Esophagus muscularis mucosa (tissue), 3 donors: ENCODE results near the gene ARHGEF38.

ENCODE experiments used
- POLR2A ChIP-seq: fragments of 450-650 bp; IDR thresholded peaks from one replicate; pipeline ENCODE4 v1.6.1; 2017; ENCODE audit warnings: antibody characterized with exemption, moderate library complexity, mild to moderate bottlenecking, low read depth
- TF ChIP-seq, protein P1 (sequence below), 3 experiments: fragments of 200-600 bp in 2 of 3; fragments of 450-650 bp in 1 of 3; sonication (generic) in 2 of 3; IDR thresholded peaks; one replicate each; pipeline ENCODE4 v1.5.1; 2017 to 2019; ENCODE audit warnings: antibody characterized with exemption in 3 of 3, mild to moderate bottlenecking in 2 of 3, moderate library complexity in 1 of 3

DNA sequence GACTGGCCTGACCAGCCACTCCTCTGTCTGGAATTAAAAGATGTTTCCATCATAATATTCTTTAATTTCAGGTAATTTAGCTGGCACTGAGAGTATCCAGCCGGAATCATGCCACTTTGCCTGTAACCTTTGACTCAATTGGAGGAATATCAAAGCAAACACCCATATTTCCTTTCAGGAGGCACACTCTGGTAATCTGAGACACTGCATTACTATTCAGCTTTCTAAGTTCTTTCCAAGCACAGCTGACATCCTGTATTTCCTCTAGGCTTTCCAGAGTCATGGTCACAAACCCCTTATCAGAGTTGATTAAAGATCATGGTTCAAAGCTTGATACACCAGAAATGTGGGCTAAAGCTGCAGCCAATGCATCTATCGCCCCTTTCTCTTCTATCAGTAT is 126.8 kb downstream of the ARHGEF38 start:
- TF ChIP-seq, protein P1, sequence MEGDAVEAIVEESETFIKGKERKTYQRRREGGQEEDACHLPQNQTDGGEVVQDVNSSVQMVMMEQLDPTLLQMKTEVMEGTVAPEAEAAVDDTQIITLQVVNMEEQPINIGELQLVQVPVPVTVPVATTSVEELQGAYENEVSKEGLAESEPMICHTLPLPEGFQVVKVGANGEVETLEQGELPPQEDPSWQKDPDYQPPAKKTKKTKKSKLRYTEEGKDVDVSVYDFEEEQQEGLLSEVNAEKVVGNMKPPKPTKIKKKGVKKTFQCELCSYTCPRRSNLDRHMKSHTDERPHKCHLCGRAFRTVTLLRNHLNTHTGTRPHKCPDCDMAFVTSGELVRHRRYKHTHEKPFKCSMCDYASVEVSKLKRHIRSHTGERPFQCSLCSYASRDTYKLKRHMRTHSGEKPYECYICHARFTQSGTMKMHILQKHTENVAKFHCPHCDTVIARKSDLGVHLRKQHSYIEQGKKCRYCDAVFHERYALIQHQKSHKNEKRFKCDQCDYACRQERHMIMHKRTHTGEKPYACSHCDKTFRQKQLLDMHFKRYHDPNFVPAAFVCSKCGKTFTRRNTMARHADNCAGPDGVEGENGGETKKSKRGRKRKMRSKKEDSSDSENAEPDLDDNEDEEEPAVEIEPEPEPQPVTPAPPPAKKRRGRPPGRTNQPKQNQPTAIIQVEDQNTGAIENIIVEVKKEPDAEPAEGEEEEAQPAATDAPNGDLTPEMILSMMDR (IDR thresholded peaks at IDR 0.05): no peak
- TF ChIP-seq POLR2A: no peak
